ENCODE data around the gene TOX3. TPM values are rescaled to one million over a fixed set of nuclear protein-coding genes. Genes with fewer than 3 reads are reported as not detected.

Gene TOX3
- total RNA-seq, 1 experiment from 2014 or later: 16.6 TPM

- BruUV-seq (replicated peaks): no TSS peak
- Histone ChIP-seq H3K9me3 (ENCODE audit: low read depth, low read length, poor library complexity, severe bottlenecking) (no peaks in the 10 kb centered on the region), H3K4me1 (ENCODE audit: insufficient read depth, low read length, poor library complexity, severe bottlenecking) (peaks cover 3% of the 10 kb centered on the region), H3K4me3 (ENCODE audit: low read depth, low read length, poor library complexity, severe bottlenecking) (no peak overlapping the region), H3K27ac (ENCODE audit: low read depth, low read length, poor library complexity, severe bottlenecking) (no peak overlapping the region), H3K27me3 (replicated peaks; ENCODE audit: insufficient read depth, low read depth, low read length, poor library complexity) (peaks cover 39% of the 10 kb centered on the region), H3K36me3 (ENCODE audit: insufficient read depth, low read length, poor library complexity, severe bottlenecking) (no peaks in the 10 kb centered on the region)
- POLR2A ChIA-PET (ENCODE audit: low non-redundant PET): no interaction called here
- no peak for TF ChIP-seq EZH2 (IDR thresholded peaks at IDR 0.05; ENCODE audit: borderline replicate concordance, low read depth, low read length, poor library complexity, severe bottlenecking)
- no peak for TF ChIP-seq CTCF (conservative IDR thresholded peaks at IDR 0.05; ENCODE audit: low read depth, low read length)
- DNase-seq (ENCODE audit: low spot score): no peak
- CTCF ChIA-PET: no interaction called here
- intact Hi-C loops (cut with micrococcal nuclease; ENCODE audit: unreplicated experiment): loop anchor here (10.0 kb wide), 1 partner anchor 358 kb away; no protein-coding TSS in a partner anchor
Observed at GRCh38 chr16:52552643-52553042, 5.7 kb upstream of the TOX3 start.

- peak; percentile 34 for DNase-seq (ENCODE audit: low spot score)
- Histone ChIP-seq H3K4me1 (ENCODE audit: insufficient read depth, low read length, poor library complexity, severe bottlenecking) (peaks cover 3% of the 10 kb centered on the region), H3K27me3 (replicated peaks; ENCODE audit: insufficient read depth, low read depth, low read length, poor library complexity) (peaks cover 59% of the 10 kb centered on the region), H3K36me3 (ENCODE audit: insufficient read depth, low read length, poor library complexity, severe bottlenecking) (no peaks in the 10 kb centered on the region), H3K27ac (ENCODE audit: low read depth, low read length, poor library complexity, severe bottlenecking) (no peak overlapping the region), H3K9me3 (ENCODE audit: low read depth, low read length, poor library complexity, severe bottlenecking) (no peaks in the 10 kb centered on the region), H3K4me3 (ENCODE audit: low read depth, low read length, poor library complexity, severe bottlenecking) (no peak overlapping the region)
- CTCF ChIA-PET: interaction anchor here (0.5 to 0.6 kb wide), 3 partner anchors 19 to 84 kb away, joined by 4 to 10 read pairs (median 10); no protein-coding TSS in a partner anchor
- intact Hi-C loops (cut with micrococcal nuclease; ENCODE audit: unreplicated experiment): loop anchor here (5.0 kb wide), 1 partner anchor 97 kb away; no protein-coding TSS in a partner anchor
- POLR2A ChIA-PET (ENCODE audit: low non-redundant PET): interaction anchor here (0.7 kb wide), 1 partner anchor 98 kb away, joined by 3 read pairs; no protein-coding TSS in a partner anchor
- no TSS peak for BruUV-seq (replicated peaks)
- TF ChIP-seq CTCF (conservative IDR thresholded peaks at IDR 0.05; ENCODE audit: low read depth, low read length) (peak; percentile 39), EZH2 (IDR thresholded peaks at IDR 0.05; ENCODE audit: borderline replicate concordance, low read depth, low read length, poor library complexity, severe bottlenecking) (no peak)
Observed at GRCh38 chr16:52549011-52549692, 2.2 kb upstream of the TOX3 start.

DNA sequence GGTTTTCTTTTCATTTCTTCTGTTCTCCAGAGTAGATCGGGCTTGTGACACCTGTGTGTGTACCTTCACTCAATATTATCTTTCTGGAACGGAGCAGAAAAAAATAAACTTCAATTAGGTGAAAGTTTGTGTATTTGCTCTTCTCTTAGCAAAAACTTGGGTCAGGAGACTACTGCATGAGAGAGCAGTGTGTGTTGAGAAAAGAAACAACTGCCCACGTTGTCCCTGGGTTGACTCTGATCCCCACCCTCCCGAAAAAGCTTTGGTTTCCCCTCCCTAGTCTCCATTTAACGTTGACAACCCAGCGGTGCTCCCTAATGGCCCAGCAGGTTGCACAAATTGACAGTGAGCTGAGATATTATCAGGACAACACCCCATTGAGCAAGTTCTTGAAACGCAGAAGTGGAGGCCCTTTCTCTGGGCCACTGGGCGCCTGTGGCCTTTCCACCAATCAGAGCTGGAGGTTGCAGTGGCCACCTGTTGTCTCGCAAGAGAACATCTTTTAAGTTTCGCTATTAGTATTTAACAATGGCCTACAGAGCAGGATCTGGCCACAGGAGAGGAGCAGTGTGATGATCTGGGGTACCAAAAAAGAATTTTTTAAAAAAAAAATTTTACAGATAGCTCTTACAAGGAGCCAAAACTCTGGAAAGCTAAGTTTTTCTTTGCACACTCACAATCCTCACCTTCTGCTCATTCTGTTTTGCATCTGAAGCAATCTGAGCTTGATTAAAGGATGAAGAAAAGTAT lies 1.5 kb upstream of the TOX3 start:
- no peak overlapping the region for H3K27ac ChIP-seq (ENCODE audit: low read depth, low read length, poor library complexity, severe bottlenecking)
- intact Hi-C loops (cut with micrococcal nuclease; ENCODE audit: unreplicated experiment): loop anchor here (5.0 kb wide), 1 partner anchor 96 kb away; no protein-coding TSS in a partner anchor
- no peak overlapping the region for H3K4me3 ChIP-seq (ENCODE audit: low read depth, low read length, poor library complexity, severe bottlenecking)
- CTCF ChIA-PET: interaction anchor here (0.6 kb wide), 2 partner anchors 47 to 83 kb away, joined by 4 to 10 read pairs; no protein-coding TSS in a partner anchor
- H3K9me3 ChIP-seq (ENCODE audit: low read depth, low read length, poor library complexity, severe bottlenecking): no peaks in the 10 kb centered on the region
- no TSS peak for BruUV-seq (replicated peaks)
- no peak for DNase-seq (ENCODE audit: low spot score)
- H3K4me1 ChIP-seq (ENCODE audit: insufficient read depth, low read length, poor library complexity, severe bottlenecking): peaks cover 3% of the 10 kb centered on the region
- POLR2A ChIA-PET (ENCODE audit: low non-redundant PET): interaction anchor here (0.7 kb wide), 1 partner anchor 97 kb away, joined by 3 read pairs; no protein-coding TSS in a partner anchor
- peaks cover 64% of the 10 kb centered on the region for H3K27me3 ChIP-seq (replicated peaks; ENCODE audit: insufficient read depth, low read depth, low read length, poor library complexity)
- no peaks in the 10 kb centered on the region for H3K36me3 ChIP-seq (ENCODE audit: insufficient read depth, low read length, poor library complexity, severe bottlenecking)
- TF ChIP-seq CTCF (conservative IDR thresholded peaks at IDR 0.05; ENCODE audit: low read depth, low read length) (no peak), EZH2 (IDR thresholded peaks at IDR 0.05; ENCODE audit: borderline replicate concordance, low read depth, low read length, poor library complexity, severe bottlenecking) (no peak)
